Left renal pelvis (tissue), 4 donors: ENCODE measurements around the gene OR6B3. TPM values are rescaled to one million over a fixed set of nuclear protein-coding genes. Genes with fewer than 3 reads are reported as not detected.

ENCODE experiments used
- DNase-seq, 4 donors: peaks; one replicate each; pipeline ENCODE4 v3.0.0-alpha.2; 2013; ENCODE audit warnings: low read depth in 4 of 4, low spot score in 3 of 4
- polyA plus RNA-seq, 4 donors: library from polyadenylated mRNA; unstranded; fragments of 120-200 nt; gene quantifications; one replicate each; pipeline ENCODE4 v1.2.1, GENCODE V29; 2013; ENCODE audit not compliant: insufficient read length in 4 of 4

The OR6B3 gene
- polyA plus RNA-seq = not detected

- no peak for DNase-seq
These were observed at the start of gene OR6B3 for GRCh38 chr2:240053173-240054155. TSS of gene OR6B3 (minus strand) at chr2:240053521.

- DNase-seq = no peak
These were observed 45.0 kb upstream of the OR6B3 start for GRCh38 chr2:240098349-240098748.

- DNase-seq = no peak
These were observed 42.5 kb upstream of the OR6B3 start for GRCh38 chr2:240095556-240096523.

GRCh38 chr2:240089306-240089705 lies 36.0 kb upstream of the OR6B3 start:
- DNase-seq = no peak

GRCh38 chr2:240086563-240086962 lies 33.2 kb upstream of the OR6B3 start:
- no peak for DNase-seq

GRCh38 chr2:240078631-240079030 lies 25.3 kb upstream of the OR6B3 start:
- no peak for DNase-seq

- no peak for DNase-seq
These were observed 24.1 kb upstream of the OR6B3 start for GRCh38 chr2:240077442-240077841.

- no peak for DNase-seq
These were observed 21.2 kb upstream of the OR6B3 start for GRCh38 chr2:240074545-240074944.

GRCh38 chr2:240070907-240071306 lies 17.6 kb upstream of the OR6B3 start:
- DNase-seq = no peak

- no peak for DNase-seq
These were observed 16.5 kb upstream of the OR6B3 start for GRCh38 chr2:240069829-240070228.

- no peak for DNase-seq
These were observed 14.9 kb upstream of the OR6B3 start for GRCh38 chr2:240068193-240068592.

- DNase-seq = no peak
These were observed 13.2 kb upstream of the OR6B3 start for GRCh38 chr2:240066489-240066888.

GRCh38 chr2:240064898-240065297 lies 11.6 kb upstream of the OR6B3 start:
- no peak for DNase-seq

- peak in 3 of 4 donors; percentile 16 to 27 (median 22) for DNase-seq
These were observed 7.8 kb upstream of the OR6B3 start for GRCh38 chr2:240060977-240061591.

- no peak for DNase-seq
These were observed 3.4 kb upstream of the OR6B3 start for GRCh38 chr2:240056678-240057077.

GRCh38 chr2:240055177-240055917 lies 2.0 kb upstream of the OR6B3 start:
- no peak for DNase-seq

GRCh38 chr2:240052524-240052923 lies 797 bp downstream of the OR6B3 start:
- no peak for DNase-seq

- no peak for DNase-seq
These were observed 1.6 kb downstream of the OR6B3 start for GRCh38 chr2:240051697-240052096.

- no peak for DNase-seq
These were observed 3.0 kb downstream of the OR6B3 start for GRCh38 chr2:240050278-240050677.

GRCh38 chr2:240048237-240048636 lies 5.1 kb downstream of the OR6B3 start:
- no peak for DNase-seq
